Measurements from ENCODE around the gene UVSSA.

Gene UVSSA

GRCh38 chr4:1346781-1347409, at the start of gene UVSSA:
Gene UVSSA, plus strand, starts transcription at chr4:1347208. Its CDS starts 884 bp downstream, at chr4:1348092.
- peak; percentile 100 for DNase-seq (ENCODE audit: low read depth)

GRCh38 chr4:1297456-1298325, 49.3 kb upstream of the UVSSA start:
- no peak for DNase-seq (ENCODE audit: low read depth)

- no peak for DNase-seq (ENCODE audit: low read depth)
Observed at GRCh38 chr4:1298461-1298860, 48.5 kb upstream of the UVSSA start.

- no peak for DNase-seq (ENCODE audit: low read depth)
Observed at GRCh38 chr4:1299301-1299860, 47.6 kb upstream of the UVSSA start.

GRCh38 chr4:1300466-1301455, 46.2 kb upstream of the UVSSA start:
- DNase-seq (ENCODE audit: low read depth): no peak

- no peak for DNase-seq (ENCODE audit: low read depth)
Observed at GRCh38 chr4:1302159-1302558, 44.8 kb upstream of the UVSSA start.

- no peak for DNase-seq (ENCODE audit: low read depth)
Observed at GRCh38 chr4:1305261-1305711, 41.7 kb upstream of the UVSSA start.

GRCh38 chr4:1305781-1306455, 41.1 kb upstream of the UVSSA start:
- no peak for DNase-seq (ENCODE audit: low read depth)

GRCh38 chr4:1307951-1308735, 38.9 kb upstream of the UVSSA start:
- no peak for DNase-seq (ENCODE audit: low read depth)

- peak; percentile 41 for DNase-seq (ENCODE audit: low read depth)
Observed at GRCh38 chr4:1309261-1310010, 37.6 kb upstream of the UVSSA start.

- no peak for DNase-seq (ENCODE audit: low read depth)
Observed at GRCh38 chr4:1310031-1310795, 36.8 kb upstream of the UVSSA start.

- no peak for DNase-seq (ENCODE audit: low read depth)
Observed at GRCh38 chr4:1310796-1311631, 36.0 kb upstream of the UVSSA start.

GRCh38 chr4:1312821-1313640, 34.0 kb upstream of the UVSSA start:
- DNase-seq (ENCODE audit: low read depth): no peak

- DNase-seq (ENCODE audit: low read depth): no peak
Observed at GRCh38 chr4:1315306-1315705, 31.7 kb upstream of the UVSSA start.

- no peak for DNase-seq (ENCODE audit: low read depth)
Observed at GRCh38 chr4:1315836-1316536, 31.0 kb upstream of the UVSSA start.

GRCh38 chr4:1316537-1317168, 30.4 kb upstream of the UVSSA start:
- no peak for DNase-seq (ENCODE audit: low read depth)

Data from activated gamma-delta T cell treated with anti-CD3 and anti-CD28 coated beads, Interleukin-2, amount 50 U/mL, for 16 hours (primary cell).